ENCODE data around the gene PTPN14.

- TF ChIP-seq CTCF (conservative IDR thresholded peaks at IDR 0.05 in 1 of 2, IDR thresholded peaks at IDR 0.05 in 1 of 2; ENCODE audit: extremely low read depth in 1 of 2, insufficient read depth in 1 of 2, low read depth in 1 of 2, low read length in 2 of 2) (no peak), EZH2 (IDR thresholded peaks at IDR 0.05; ENCODE audit: borderline replicate concordance, low read length) (no peak)
These were observed 28.1 kb downstream of the PTPN14 start for GRCh38 chr1:214523124-214523824.
